Ovary (tissue), 3 donors: ENCODE results near the gene GLRA2.

Experiments
- POLR2A ChIP-seq: fragments of 450-650 bp; IDR thresholded peaks from one replicate; pipeline ENCODE4 v1.6.1; 2017; ENCODE audit warnings: antibody characterized with exemption, mild to moderate bottlenecking, moderate library complexity
- TF ChIP-seq, protein P1 (sequence below), 3 donors: fragments of 450-650 bp in 2 of 3; fragments of 200-600 bp in 1 of 3; IDR thresholded peaks; one replicate each; pipeline versions ENCODE4 v1.5.1 to v1.8.0; 2016 to 2022; ENCODE audit warnings: antibody characterized with exemption in 3 of 3, mild to moderate bottlenecking in 1 of 3
- donor health status: DM: no; HTN: no; CAD: no.

- no peak for TF ChIP-seq POLR2A
- TF ChIP-seq, protein P1, sequence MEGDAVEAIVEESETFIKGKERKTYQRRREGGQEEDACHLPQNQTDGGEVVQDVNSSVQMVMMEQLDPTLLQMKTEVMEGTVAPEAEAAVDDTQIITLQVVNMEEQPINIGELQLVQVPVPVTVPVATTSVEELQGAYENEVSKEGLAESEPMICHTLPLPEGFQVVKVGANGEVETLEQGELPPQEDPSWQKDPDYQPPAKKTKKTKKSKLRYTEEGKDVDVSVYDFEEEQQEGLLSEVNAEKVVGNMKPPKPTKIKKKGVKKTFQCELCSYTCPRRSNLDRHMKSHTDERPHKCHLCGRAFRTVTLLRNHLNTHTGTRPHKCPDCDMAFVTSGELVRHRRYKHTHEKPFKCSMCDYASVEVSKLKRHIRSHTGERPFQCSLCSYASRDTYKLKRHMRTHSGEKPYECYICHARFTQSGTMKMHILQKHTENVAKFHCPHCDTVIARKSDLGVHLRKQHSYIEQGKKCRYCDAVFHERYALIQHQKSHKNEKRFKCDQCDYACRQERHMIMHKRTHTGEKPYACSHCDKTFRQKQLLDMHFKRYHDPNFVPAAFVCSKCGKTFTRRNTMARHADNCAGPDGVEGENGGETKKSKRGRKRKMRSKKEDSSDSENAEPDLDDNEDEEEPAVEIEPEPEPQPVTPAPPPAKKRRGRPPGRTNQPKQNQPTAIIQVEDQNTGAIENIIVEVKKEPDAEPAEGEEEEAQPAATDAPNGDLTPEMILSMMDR (IDR thresholded peaks at IDR 0.05), result no peak
These were observed 55.2 kb downstream of the GLRA2 start for GRCh38 chrX:14584548-14584947.
